Activated naive CD8-positive, alpha-beta T cell (primary cell): ENCODE results near the gene ELAC2.

ENCODE experiments used
- H3K27ac Mint-ChIP-seq: one replicate; pipeline ENCODE4 v1.8.0; 2021; ENCODE audit warnings: mixed read lengths
- H3K27me3 Mint-ChIP-seq: one replicate; pipeline ENCODE4 v1.8.0; 2021; ENCODE audit warnings: mixed read lengths
- H3K36me3 Mint-ChIP-seq: one replicate; pipeline ENCODE4 v1.8.0; 2021; ENCODE audit warnings: mixed read lengths
- H3K4me1 Mint-ChIP-seq: one replicate; pipeline ENCODE4 v1.8.0; 2021; ENCODE audit warnings: low read depth, mixed read lengths
- H3K4me3 Mint-ChIP-seq: one replicate; pipeline ENCODE4 v1.8.0; 2021; ENCODE audit warnings: mild to moderate bottlenecking, mixed read lengths
- H3K9me3 Mint-ChIP-seq: one replicate; pipeline ENCODE4 v1.8.0; 2021; ENCODE audit warnings: low read depth, mixed read lengths

ELAC2 gene

DNA sequence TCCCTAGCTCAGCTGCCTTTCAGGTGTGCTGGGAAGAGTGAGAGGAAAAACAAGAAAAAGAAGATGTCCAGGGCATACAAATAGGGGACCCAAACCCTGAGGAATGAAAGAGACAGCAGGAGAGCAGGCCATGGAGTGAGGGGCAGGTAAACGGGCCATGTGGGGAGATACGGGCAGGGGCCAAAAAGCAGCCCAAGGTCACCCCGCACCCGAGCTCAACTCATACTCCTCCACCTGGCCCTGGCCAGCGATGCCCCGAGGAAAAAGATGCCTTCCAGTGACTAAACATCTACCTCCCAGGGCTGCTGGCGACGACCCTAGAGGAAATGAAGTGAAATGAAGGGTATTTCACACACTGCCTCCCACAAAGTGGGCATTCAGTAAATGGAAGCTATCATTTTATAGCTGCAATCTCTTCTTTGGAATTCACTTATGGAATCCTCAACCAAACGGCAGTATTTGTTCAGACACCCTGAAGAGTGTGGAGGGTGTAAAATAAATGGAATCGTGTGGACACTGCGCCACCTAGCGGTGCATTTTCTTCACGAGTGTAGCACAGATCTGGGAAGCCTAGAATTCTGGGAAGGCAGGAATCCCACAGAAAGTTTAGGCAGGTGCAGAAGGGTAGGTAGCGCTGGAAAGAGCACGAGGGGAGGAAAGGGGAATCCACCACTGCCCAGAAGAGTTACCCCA lies 14.9 kb downstream of the ELAC2 start:
- H3K36me3 Mint-ChIP-seq = no peaks in the 10 kb centered on the region

DNA sequence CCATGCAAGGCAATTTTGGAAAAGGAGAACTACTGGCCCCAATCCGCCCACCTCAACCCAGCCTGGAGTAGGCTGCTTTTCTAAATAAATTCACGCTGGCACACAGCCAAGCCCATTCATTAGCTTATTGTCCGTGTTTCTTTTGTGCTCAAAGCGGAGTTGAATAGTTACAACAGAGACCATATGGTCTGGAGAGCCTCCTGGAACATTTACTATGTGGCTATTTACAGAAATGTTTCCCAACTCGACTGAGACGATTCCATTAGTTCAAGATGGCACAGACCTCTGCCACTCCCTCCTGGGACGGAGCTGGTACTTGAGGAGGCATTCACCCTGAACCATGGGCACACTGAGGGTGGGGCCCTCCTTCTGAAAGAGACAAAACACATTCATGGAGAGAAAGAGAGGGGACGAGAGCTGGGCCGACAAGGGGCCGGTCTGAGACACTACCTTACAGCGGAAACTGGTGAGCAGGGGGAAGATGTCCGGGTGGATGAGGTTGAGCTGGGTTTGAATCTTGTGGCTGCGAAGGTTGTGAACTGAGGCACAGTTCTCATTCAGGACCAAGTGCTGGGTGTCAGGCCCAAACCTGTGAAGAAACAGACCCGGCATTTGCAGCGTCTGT lies 15.7 kb downstream of the ELAC2 start:
- H3K4me3 Mint-ChIP-seq = no peak overlapping the region
- no peaks in the 10 kb centered on the region for H3K9me3 Mint-ChIP-seq
- peaks cover 2% of the 10 kb centered on the region for H3K4me1 Mint-ChIP-seq
- peaks cover 4% of the 10 kb centered on the region for H3K36me3 Mint-ChIP-seq
- H3K27ac Mint-ChIP-seq = no peak overlapping the region
- H3K27me3 Mint-ChIP-seq = no peaks in the 10 kb centered on the region

More for the DNA sequence above, 14.9 kb downstream of the ELAC2 start:
- Mint-ChIP-seq H3K4me1 (peaks cover 2% of the 10 kb centered on the region), H3K27me3 (no peaks in the 10 kb centered on the region), H3K27ac (no peak overlapping the region), H3K9me3 (no peaks in the 10 kb centered on the region), H3K4me3 (no peak overlapping the region)

DNA sequence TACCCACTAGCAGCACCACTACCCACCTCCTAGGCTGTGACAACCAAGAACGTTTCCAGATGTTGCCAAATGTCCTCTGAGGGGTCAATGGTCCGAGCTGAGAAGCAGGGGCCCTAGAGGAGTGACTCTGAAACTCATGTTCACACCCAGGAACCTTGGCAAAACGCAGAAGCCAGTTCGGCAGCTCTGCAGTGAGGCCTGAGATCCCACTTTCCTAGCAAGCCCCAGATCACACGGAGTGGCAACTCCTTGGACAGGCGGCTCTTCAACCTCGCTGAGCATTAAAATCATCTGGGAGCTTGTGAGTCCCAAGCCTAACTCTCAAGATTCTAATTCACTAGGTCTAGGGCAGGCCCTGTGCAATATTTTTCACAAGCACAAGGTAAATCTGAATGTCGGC lies 17.3 kb downstream of the ELAC2 start:
- Mint-ChIP-seq H3K9me3 (no peaks in the 10 kb centered on the region), H3K36me3 (peaks cover 4% of the 10 kb centered on the region), H3K4me3 (no peak overlapping the region), H3K27me3 (no peaks in the 10 kb centered on the region), H3K27ac (no peak overlapping the region), H3K4me1 (peaks cover 2% of the 10 kb centered on the region)

- H3K4me3 Mint-ChIP-seq = no peak overlapping the region
- no peaks in the 10 kb centered on the region for H3K27me3 Mint-ChIP-seq
- no peak overlapping the region for H3K27ac Mint-ChIP-seq
- peaks cover 8% of the 10 kb centered on the region for H3K36me3 Mint-ChIP-seq
- H3K4me1 Mint-ChIP-seq = peaks cover 2% of the 10 kb centered on the region
- no peaks in the 10 kb centered on the region for H3K9me3 Mint-ChIP-seq
These were observed 19.0 kb downstream of the ELAC2 start for GRCh38 chr17:12998874-12999273.

DNA sequence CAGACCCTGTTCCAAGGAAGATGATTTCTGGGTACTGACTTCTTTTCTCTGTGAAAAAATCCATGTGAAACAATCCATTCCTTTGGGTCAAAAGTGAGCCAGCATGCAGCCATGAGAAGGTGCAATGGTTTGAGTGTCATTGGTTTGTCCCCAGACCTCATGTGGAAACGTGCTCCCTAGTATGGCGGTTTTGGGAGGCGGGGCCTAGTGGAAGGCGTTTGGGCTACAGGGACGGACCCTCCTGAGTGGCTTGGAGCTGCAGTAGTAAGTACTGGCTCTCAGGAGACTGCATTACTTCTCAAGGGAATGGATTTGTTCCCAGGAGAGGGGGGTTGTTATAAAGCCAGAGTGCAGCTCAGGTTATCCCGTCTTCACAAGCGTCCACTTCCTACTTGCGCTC lies 19.4 kb downstream of the ELAC2 start:
- H3K9me3 Mint-ChIP-seq = no peaks in the 10 kb centered on the region
- no peak overlapping the region for H3K27ac Mint-ChIP-seq
- H3K27me3 Mint-ChIP-seq = no peaks in the 10 kb centered on the region
- H3K4me1 Mint-ChIP-seq = no peaks in the 10 kb centered on the region
- peaks cover 8% of the 10 kb centered on the region for H3K36me3 Mint-ChIP-seq
- no peak overlapping the region for H3K4me3 Mint-ChIP-seq

GRCh38 chr17:12996941-12997340 lies 20.9 kb downstream of the ELAC2 start:
- peaks cover 10% of the 10 kb centered on the region for H3K36me3 Mint-ChIP-seq
- no peaks in the 10 kb centered on the region for H3K4me1 Mint-ChIP-seq
- H3K27ac Mint-ChIP-seq = no peak overlapping the region
- no peaks in the 10 kb centered on the region for H3K9me3 Mint-ChIP-seq
- no peak overlapping the region for H3K4me3 Mint-ChIP-seq
- no peaks in the 10 kb centered on the region for H3K27me3 Mint-ChIP-seq

GRCh38 chr17:12996357-12996756 lies 21.5 kb downstream of the ELAC2 start:
- H3K9me3 Mint-ChIP-seq = no peaks in the 10 kb centered on the region
- H3K27me3 Mint-ChIP-seq = no peaks in the 10 kb centered on the region
- H3K4me1 Mint-ChIP-seq = no peaks in the 10 kb centered on the region
- H3K27ac Mint-ChIP-seq = no peak overlapping the region
- no peak overlapping the region for H3K4me3 Mint-ChIP-seq
- peaks cover 16% of the 10 kb centered on the region for H3K36me3 Mint-ChIP-seq

DNA sequence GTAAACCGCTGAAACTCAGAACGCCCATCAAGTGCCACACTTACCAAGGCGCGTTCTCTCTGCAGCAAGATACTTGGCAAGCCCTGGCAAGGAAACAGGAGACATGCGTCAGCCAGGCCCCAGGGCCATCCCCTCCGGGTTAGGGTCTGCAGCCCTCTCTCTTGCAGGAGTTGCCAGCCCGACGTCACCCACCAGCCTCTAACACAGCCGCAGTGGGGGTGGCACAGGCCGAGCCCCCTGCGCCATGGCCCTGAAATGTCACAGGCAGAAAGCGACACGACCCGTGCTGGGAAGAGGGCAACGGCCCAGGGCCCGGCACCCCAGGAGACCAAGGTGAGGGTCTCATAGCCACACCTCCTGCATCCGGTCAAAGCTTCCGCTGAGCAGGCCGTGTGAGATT lies 21.9 kb downstream of the ELAC2 start:
- peaks cover 18% of the 10 kb centered on the region for H3K36me3 Mint-ChIP-seq
- H3K27me3 Mint-ChIP-seq = no peaks in the 10 kb centered on the region
- H3K4me3 Mint-ChIP-seq = no peak overlapping the region
- H3K9me3 Mint-ChIP-seq = no peaks in the 10 kb centered on the region
- H3K4me1 Mint-ChIP-seq = no peaks in the 10 kb centered on the region
- no peak overlapping the region for H3K27ac Mint-ChIP-seq

- Mint-ChIP-seq H3K4me1 (no peaks in the 10 kb centered on the region), H3K4me3 (no peak overlapping the region), H3K9me3 (no peaks in the 10 kb centered on the region), H3K27ac (peak overlapping the region; percentile 34), H3K36me3 (peaks cover 19% of the 10 kb centered on the region), H3K27me3 (no peaks in the 10 kb centered on the region)
These were observed 22.5 kb downstream of the ELAC2 start for GRCh38 chr17:12995106-12995895.

- H3K27ac Mint-ChIP-seq = peak overlapping the region; percentile 34
- H3K27me3 Mint-ChIP-seq = no peaks in the 10 kb centered on the region
- H3K9me3 Mint-ChIP-seq = no peaks in the 10 kb centered on the region
- H3K36me3 Mint-ChIP-seq = peaks cover 25% of the 10 kb centered on the region
- no peaks in the 10 kb centered on the region for H3K4me1 Mint-ChIP-seq
- H3K4me3 Mint-ChIP-seq = no peak overlapping the region
These were observed 23.3 kb downstream of the ELAC2 start for GRCh38 chr17:12994341-12995074.

DNA sequence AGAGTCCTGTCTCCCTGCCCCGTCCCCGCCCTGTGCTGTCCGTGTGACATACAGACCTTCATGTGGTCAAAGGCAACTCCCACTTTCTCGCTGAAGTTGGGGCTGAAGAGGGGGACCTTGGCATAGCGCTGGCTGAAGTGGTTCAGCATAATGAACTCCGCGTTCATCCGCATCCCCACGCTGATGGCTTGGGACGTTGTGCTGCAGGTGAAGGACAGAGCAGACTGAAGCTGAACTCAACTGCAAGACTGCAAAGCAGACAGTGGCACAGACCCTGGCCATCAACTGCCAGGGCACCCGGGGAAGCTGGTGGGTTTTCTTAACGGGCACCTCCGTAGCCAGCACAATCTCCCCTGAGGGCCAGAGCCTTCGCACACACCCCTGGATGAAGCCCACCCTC lies 24.2 kb downstream of the ELAC2 start:
- no peaks in the 10 kb centered on the region for H3K9me3 Mint-ChIP-seq
- peaks cover 25% of the 10 kb centered on the region for H3K36me3 Mint-ChIP-seq
- H3K27ac Mint-ChIP-seq = no peak overlapping the region
- no peak overlapping the region for H3K4me3 Mint-ChIP-seq
- H3K27me3 Mint-ChIP-seq = no peaks in the 10 kb centered on the region
- no peaks in the 10 kb centered on the region for H3K4me1 Mint-ChIP-seq

DNA sequence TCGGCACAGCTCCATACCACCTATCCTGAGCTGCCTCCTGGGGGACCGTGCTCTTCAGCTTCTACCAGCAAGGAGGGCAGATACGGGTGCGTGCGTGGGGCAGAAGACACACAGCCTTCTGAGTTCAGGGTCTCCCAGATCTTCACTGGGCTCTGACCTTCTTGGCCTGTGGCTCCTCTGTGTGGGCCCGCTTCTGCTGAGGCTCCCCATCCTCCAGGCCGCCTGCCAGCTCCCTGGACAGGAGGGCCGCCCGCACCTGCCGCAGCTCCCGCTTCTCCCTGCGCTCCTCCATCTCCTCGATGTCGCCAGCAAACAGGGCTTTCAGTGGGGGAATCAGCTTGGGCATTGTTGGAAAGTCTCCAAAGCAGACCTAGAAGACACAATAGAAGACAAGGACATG lies 25.2 kb downstream of the ELAC2 start:
- no peak overlapping the region for H3K4me3 Mint-ChIP-seq
- no peaks in the 10 kb centered on the region for H3K4me1 Mint-ChIP-seq
- H3K27ac Mint-ChIP-seq = no peak overlapping the region
- no peaks in the 10 kb centered on the region for H3K27me3 Mint-ChIP-seq
- peaks cover 24% of the 10 kb centered on the region for H3K36me3 Mint-ChIP-seq
- no peaks in the 10 kb centered on the region for H3K9me3 Mint-ChIP-seq

- Mint-ChIP-seq H3K36me3 (peaks cover 21% of the 10 kb centered on the region), H3K4me3 (no peak overlapping the region), H3K27ac (no peak overlapping the region), H3K27me3 (no peaks in the 10 kb centered on the region), H3K4me1 (no peaks in the 10 kb centered on the region), H3K9me3 (no peaks in the 10 kb centered on the region)
These were observed 26.9 kb downstream of the ELAC2 start for GRCh38 chr17:12990926-12991325.

- H3K4me1 Mint-ChIP-seq = no peaks in the 10 kb centered on the region
- peak overlapping the region; percentile 41 for H3K27ac Mint-ChIP-seq
- no peak overlapping the region for H3K4me3 Mint-ChIP-seq
- no peaks in the 10 kb centered on the region for H3K9me3 Mint-ChIP-seq
- peaks cover 21% of the 10 kb centered on the region for H3K36me3 Mint-ChIP-seq
- H3K27me3 Mint-ChIP-seq = no peaks in the 10 kb centered on the region
These were observed 27.6 kb downstream of the ELAC2 start for GRCh38 chr17:12990041-12990808.
